GM18519 (cell line): Measurements from ENCODE around the gene ATXN10.
"Not testable (repeated sequence)": the region's sequence is repeated elsewhere in the genome, so short reads cannot be mapped to it uniquely, and the experiment has no call there.

ENCODE experiments used
- ATAC-seq: cut with Tn5 transposase; IDR thresholded peaks from one replicate; pipeline ENCODE4 v1.9.1; 2021; ENCODE audit warnings: mild to moderate bottlenecking, moderate library complexity; ENCODE audit not compliant: unreplicated experiment, low FRiP score

ATXN10 gene

GRCh38 chr22:45777046-45777851 lies 105.6 kb downstream of the ATXN10 start:
- ATAC-seq = no peak

GRCh38 chr22:45777852-45778375 lies 106.3 kb downstream of the ATXN10 start:
- no peak for ATAC-seq

- ATAC-seq = no peak
These were observed 109.8 kb downstream of the ATXN10 start for GRCh38 chr22:45781459-45781858.

GRCh38 chr22:45781966-45782365 lies 110.3 kb downstream of the ATXN10 start:
- no peak for ATAC-seq

- ATAC-seq = no peak
These were observed 111.4 kb downstream of the ATXN10 start for GRCh38 chr22:45783021-45783420.

GRCh38 chr22:45783690-45784089 lies 112.1 kb downstream of the ATXN10 start:
- ATAC-seq = no peak

- peak; percentile 47 for ATAC-seq
These were observed 113.0 kb downstream of the ATXN10 start for GRCh38 chr22:45784357-45785277.

GRCh38 chr22:45785458-45785857 lies 113.8 kb downstream of the ATXN10 start:
- ATAC-seq = no peak

- no peak for ATAC-seq
These were observed 115.1 kb downstream of the ATXN10 start for GRCh38 chr22:45786726-45787125.

- no peak for ATAC-seq
These were observed 116.1 kb downstream of the ATXN10 start for GRCh38 chr22:45787759-45788158.

GRCh38 chr22:45788522-45788921 lies 116.9 kb downstream of the ATXN10 start:
- no peak for ATAC-seq

- no peak for ATAC-seq
These were observed 118.8 kb downstream of the ATXN10 start for GRCh38 chr22:45790401-45790800.

- ATAC-seq = no peak
These were observed 121.5 kb downstream of the ATXN10 start for GRCh38 chr22:45793161-45793560.

GRCh38 chr22:45793892-45794291 lies 122.3 kb downstream of the ATXN10 start:
- no peak for ATAC-seq

GRCh38 chr22:45796009-45796408 lies 124.4 kb downstream of the ATXN10 start:
- ATAC-seq = not testable (repeated sequence)

- no peak for ATAC-seq
These were observed 127.7 kb downstream of the ATXN10 start for GRCh38 chr22:45799291-45799690.

GRCh38 chr22:45802054-45802453 lies 130.4 kb downstream of the ATXN10 start:
- ATAC-seq = no peak

GRCh38 chr22:45804319-45804985 lies 132.8 kb downstream of the ATXN10 start:
- no peak for ATAC-seq

GRCh38 chr22:45804986-45805325 lies 133.3 kb downstream of the ATXN10 start:
- no peak for ATAC-seq

GRCh38 chr22:45805413-45805812 lies 133.8 kb downstream of the ATXN10 start:
- no peak for ATAC-seq
